ENCODE results near the gene KCNH1.

KCNH1 gene

GRCh38 chr1:210815641-210816550 lies 318.1 kb downstream of the KCNH1 start:
- DNase-seq (ENCODE audit: low read depth in 2 of 2), result no peak

GRCh38 chr1:210814382-210815123 lies 319.4 kb downstream of the KCNH1 start:
- DNase-seq (ENCODE audit: low read depth in 2 of 2), result no peak

- no peak for DNase-seq (ENCODE audit: low read depth in 2 of 2)
Measured at GRCh38 chr1:210801501-210801900, 332.4 kb downstream of the KCNH1 start.

GRCh38 chr1:210800756-210801155 lies 333.2 kb downstream of the KCNH1 start:
- DNase-seq (ENCODE audit: low read depth in 2 of 2), result no peak

GRCh38 chr1:210800301-210800700 lies 333.6 kb downstream of the KCNH1 start:
- DNase-seq (ENCODE audit: low read depth in 2 of 2), result no peak

- DNase-seq (ENCODE audit: low read depth in 2 of 2), result no peak
Measured at GRCh38 chr1:210797422-210797821, 336.5 kb downstream of the KCNH1 start.

- DNase-seq (ENCODE audit: low read depth in 2 of 2), result no peak
Measured at GRCh38 chr1:210796421-210796820, 337.5 kb downstream of the KCNH1 start.

GRCh38 chr1:210794445-210794844 lies 339.5 kb downstream of the KCNH1 start:
- no peak for DNase-seq (ENCODE audit: low read depth in 2 of 2)

- DNase-seq (ENCODE audit: low read depth in 2 of 2), result no peak
Measured at GRCh38 chr1:210792250-210793102, 341.5 kb downstream of the KCNH1 start.

- DNase-seq (ENCODE audit: low read depth in 2 of 2), result no peak
Measured at GRCh38 chr1:210790196-210790595, 343.8 kb downstream of the KCNH1 start.

- DNase-seq (ENCODE audit: low read depth in 2 of 2), result no peak
Measured at GRCh38 chr1:210787800-210788199, 346.1 kb downstream of the KCNH1 start.

- DNase-seq (ENCODE audit: low read depth in 2 of 2), result no peak
Measured at GRCh38 chr1:210786546-210786945, 347.4 kb downstream of the KCNH1 start.

- no peak for DNase-seq (ENCODE audit: low read depth in 2 of 2)
Measured at GRCh38 chr1:210783925-210784324, 350.0 kb downstream of the KCNH1 start.

- DNase-seq (ENCODE audit: low read depth in 2 of 2), result no peak
Measured at GRCh38 chr1:210781652-210782051, 352.3 kb downstream of the KCNH1 start.

- DNase-seq (ENCODE audit: low read depth in 2 of 2), result no peak
Measured at GRCh38 chr1:210779269-210779668, 354.7 kb downstream of the KCNH1 start.

GRCh38 chr1:210777914-210778313 lies 356.0 kb downstream of the KCNH1 start:
- DNase-seq (ENCODE audit: low read depth in 2 of 2), result no peak

GRCh38 chr1:210776712-210777111 lies 357.2 kb downstream of the KCNH1 start:
- no peak for DNase-seq (ENCODE audit: low read depth in 2 of 2)

GRCh38 chr1:210775289-210775688 lies 358.7 kb downstream of the KCNH1 start:
- no peak for DNase-seq (ENCODE audit: low read depth in 2 of 2)

GRCh38 chr1:210773450-210773849 lies 360.5 kb downstream of the KCNH1 start:
- no peak for DNase-seq (ENCODE audit: low read depth in 2 of 2)

- DNase-seq (ENCODE audit: low read depth in 2 of 2), result no peak
Measured at GRCh38 chr1:210771131-210771530, 362.8 kb downstream of the KCNH1 start.

GRCh38 chr1:210770396-210770984 lies 363.5 kb downstream of the KCNH1 start:
- no peak for DNase-seq (ENCODE audit: low read depth in 2 of 2)

- DNase-seq (ENCODE audit: low read depth in 2 of 2), result no peak
Measured at GRCh38 chr1:210769473-210769872, 364.5 kb downstream of the KCNH1 start.

All from stimulated activated CD4-positive, alpha-beta T cell treated with anti-CD3 and anti-CD28 coated beads, Interleukin-4, amount 100 ng/mL, for 48 hours (primary cell).